ENCODE data around the gene SLC25A4.

The SLC25A4 gene

DNA sequence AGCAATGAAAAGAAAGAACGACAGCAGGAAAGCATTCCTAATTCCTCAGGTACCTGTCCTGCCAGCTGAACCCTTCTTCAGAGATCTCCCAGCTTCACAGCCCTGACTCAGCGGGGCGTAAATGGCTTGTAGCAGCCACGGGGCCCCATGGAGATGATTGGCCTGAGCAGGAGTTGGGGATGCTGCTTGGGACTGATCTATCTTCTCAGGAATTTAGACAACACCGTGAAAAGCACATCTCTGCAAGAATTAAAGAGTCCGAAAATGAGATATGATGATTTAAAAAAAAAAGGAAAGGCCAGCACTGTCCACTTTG is 22.5 kb upstream of the SLC25A4 start:
- no peak for DNase-seq (ENCODE audit: low read depth in 3 of 3)

DNA sequence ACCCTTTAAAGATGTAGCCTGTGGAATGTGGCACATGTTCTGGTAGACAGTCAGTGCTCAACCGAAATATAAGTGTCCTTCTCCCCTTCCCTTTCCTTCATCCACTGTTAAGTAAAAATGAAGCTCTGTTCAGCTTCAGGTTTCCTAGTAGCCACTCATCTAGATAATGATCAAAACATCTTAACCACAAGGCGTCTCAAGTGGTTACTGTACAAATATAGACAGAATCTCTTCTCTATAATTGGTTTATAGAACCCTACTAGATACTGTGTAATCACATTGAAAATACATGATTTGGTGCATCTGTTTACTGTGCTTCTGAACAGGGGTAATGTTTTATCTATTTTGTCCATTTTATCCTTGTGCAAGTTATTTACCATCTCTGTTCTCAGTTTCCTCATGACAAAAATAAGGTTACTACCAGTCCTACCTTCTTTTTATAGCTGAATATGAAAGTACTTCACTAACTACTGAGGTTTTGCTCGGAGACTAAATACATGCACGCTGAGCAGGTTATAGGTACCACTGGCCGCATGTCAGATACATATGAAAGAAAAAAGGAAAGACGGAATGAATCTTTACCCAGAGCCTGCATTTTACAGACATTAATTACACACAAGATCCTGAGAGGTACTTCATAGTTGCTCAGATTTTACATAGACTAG is 20.3 kb upstream of the SLC25A4 start:
- no peak for DNase-seq (ENCODE audit: low read depth in 3 of 3)

DNA sequence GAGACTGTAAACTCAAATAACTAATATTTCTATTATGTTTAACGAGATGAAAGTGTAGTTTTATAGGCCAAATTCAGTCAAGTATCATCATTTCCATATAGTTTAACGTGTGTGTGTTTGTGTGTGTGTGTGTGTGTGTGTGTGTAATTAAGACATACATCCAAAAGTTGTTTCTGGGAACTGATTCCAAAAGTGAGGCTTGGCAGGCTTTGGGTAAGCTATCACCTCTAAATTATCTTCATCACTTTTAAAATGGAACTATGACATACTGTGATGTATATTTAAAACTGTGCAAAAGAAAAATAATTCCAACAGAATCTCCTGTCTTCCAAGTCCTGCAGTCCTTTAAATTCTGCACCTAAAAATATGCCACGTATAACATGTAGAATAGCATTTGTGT is 19.1 kb upstream of the SLC25A4 start:
- DNase-seq (ENCODE audit: low read depth in 3 of 3): no peak

DNA sequence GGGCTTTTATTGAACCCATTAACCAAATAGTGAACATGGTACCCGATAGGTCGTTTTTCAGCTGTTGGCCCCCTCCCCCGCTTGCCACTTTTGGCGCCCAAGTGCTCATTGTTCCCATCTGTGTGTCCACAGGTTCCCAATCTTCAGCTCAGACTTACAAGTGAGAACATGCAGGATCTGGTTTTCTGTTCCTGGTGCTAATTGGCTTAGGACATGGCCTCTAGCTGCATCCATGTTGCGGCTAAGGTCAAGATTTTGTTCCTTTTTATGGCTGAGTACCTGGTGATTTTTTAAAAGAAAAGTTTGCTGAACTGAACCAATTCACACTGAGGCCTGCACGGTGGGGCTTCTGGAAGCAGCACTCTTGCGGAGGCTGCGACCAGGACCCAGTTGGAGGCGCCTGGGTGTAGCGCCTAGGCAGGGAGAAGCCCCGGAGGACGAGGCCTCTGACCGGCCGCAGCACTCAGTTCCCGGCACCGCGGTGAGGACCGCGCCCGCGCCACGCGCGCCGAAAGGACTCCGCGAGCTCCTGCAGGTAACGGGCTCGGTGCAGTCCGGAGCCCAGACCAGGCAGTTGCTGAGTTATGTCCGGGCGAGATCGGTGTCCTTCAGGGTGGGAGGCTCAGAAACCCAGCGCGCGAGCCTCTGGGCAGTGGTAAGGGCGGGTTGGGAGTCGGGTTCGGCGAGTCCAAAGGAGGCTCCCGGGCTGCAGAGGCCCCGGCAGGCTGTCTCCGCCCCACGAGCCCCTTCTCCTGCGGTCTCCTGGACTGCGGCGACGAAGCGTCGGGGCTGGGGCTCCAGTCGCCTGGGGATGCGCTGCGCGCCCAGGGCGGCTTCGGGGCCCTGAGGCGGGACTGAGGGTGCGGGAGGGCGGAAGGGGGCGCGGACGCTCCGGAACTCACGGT is 15.8 kb upstream of the SLC25A4 start:
- no peak for DNase-seq (ENCODE audit: low read depth in 3 of 3)

DNA sequence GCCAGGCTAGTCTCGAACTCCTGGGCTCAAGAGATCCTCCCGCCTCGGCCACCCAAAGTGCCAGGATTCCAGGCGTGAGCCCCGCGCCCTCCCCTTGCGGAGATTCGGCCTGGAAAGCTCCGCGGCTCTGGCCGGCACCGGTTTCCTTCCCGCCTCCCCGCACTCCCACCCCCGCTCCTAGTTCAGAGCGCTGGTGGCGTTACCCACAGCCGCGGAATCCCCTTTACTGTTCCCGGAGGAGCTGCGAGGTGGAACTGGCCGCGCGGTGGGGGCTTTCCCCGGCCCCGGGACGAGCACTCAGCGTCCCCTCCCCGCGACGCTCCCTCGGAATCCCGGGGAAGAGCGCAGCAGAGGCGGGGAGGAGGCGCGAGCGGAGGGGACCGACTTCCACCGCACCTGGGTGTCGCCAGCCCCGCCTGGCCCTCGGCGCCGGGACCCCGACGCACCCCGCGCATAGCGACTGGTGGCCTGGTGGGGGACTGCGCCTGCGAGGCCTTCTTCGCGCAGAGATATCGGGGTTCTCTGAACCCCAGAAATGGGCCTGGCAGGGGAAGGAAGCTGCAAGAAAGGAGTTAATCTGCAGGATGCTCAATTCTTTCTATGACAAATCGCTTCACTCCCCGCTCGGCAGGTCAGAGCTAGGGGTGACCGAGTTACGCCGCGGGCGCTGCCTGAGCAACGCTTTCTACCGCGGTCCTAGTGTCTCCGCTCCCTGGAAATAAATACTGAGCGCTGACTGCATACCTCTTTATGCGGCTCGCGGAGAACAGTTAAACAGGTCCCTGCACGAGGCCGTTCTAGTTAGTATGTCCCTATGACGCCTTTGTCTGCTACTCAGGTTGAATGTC is 14.6 kb upstream of the SLC25A4 start:
- no peak for DNase-seq (ENCODE audit: low read depth in 3 of 3)

DNA sequence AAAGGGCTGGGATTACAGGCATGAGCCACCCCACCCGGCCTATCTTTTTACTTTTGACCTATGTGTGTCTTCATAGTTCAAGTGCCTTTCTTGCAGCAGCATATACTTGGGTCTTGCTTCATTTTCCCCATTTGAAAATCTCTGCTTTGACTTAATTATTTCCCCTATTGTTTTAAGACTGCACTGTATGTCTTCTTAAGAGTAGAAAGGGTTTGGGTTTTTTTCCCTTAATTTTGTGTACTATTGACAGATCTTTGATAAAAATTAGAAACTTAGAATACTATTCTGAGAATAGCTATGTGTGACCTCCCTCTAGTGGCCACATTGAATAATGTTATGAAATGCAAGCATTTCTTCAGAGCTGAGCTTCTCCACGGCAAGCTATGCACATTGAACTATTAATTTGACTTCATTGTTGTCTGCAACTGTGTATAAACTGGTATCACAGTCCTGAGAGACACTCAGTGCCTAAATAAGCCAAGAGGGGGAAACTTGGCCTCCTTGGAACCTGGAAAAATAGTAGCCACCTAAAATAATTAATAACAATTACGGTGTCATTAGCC is 8.7 kb upstream of the SLC25A4 start:
- DNase-seq (ENCODE audit: low read depth in 3 of 3): no peak

DNA sequence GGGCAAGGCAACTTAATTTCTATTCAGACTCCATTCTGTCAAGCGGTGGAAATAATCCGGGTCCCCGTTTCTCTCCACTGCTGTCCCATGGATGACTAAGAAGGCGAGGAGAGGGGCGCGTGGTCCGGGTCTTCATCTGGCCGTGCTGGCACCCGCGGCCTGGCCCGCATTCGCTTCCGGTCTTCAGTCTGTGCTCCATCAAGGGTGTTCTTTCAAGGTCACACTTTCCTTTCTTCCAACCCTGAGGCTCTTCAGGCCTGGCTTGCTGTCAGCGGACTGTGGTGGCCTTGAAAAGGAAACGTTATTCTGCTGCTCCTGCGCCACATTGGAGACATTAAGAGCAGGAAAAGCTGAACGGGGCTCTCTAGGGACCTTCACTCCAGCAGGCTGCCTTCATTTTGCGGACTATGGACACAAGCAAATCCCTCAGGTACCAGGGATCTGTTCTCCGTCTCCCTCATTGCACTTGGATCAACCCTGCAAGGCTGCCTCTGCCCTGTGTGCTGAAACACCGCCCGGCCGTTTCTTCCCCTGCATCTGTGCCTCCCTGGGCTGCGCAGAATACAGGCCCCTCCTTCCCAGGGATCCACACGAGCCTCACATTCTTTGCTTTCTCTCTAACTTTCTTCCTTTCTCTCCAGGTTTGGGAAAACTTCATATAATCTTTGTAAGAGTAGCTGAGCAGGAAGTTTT is 5.7 kb upstream of the SLC25A4 start:
- DNase-seq (ENCODE audit: low read depth in 3 of 3): no peak

DNA sequence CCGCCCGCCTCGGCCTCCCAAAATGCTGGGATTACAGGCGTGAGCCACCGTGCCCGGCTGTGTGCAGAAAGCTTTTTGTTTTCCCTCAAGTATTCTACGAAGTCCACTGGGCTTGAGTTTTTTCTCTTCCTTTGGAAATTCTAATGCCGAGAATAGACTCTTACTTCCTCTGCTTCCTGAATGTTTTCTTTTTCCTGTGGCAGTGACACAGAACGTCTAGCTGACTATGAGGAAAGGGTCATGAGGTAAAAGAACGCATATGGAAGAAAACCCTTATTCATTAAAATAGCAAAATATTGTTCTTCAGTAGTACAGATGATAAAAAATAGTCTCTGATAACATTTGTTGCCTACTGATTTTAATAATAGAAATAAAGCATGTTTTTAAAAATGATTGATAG is 4.9 kb upstream of the SLC25A4 start:
- no peak for DNase-seq (ENCODE audit: low read depth in 3 of 3)

DNA sequence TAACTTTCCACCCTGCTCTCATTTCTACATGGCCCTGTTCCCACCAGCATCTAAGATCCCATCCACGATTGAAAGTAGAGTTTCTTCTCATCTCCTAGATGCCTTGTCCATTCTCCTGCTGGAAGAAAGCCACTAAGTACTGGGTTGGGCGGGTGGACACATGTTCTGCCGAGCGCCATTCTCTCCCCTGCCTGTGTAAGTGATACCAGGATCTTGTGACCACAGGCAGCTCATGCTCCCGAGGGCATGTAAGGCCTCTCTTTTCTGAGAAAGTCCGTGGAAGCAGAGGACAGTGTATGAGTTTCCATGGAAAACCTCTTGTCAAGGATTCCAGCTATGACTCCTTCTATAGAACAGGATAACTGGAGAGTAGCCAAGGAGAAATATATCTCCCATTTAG is 3.3 kb upstream of the SLC25A4 start:
- no peak for DNase-seq (ENCODE audit: low read depth in 3 of 3)

DNA sequence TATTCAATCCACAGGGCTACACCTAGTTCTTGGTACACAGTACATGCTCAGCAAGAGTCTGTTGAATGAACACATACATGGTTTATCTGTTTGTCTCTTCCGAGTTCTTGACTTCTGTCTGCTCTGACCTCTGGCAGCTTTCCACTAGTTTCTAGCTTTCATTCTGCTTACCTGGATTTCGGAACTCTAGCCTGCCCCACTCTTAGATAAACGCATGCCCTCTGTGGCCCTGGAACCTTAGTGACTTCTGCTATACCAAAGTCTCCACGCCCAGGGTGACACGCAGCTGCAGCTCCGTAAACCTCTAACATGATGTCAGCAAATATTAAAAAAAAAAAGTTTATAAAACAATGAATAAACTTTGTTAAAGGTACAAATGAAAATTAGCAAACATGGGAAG is 1.3 kb upstream of the SLC25A4 start:
- no peak for DNase-seq (ENCODE audit: low read depth in 3 of 3)

DNA sequence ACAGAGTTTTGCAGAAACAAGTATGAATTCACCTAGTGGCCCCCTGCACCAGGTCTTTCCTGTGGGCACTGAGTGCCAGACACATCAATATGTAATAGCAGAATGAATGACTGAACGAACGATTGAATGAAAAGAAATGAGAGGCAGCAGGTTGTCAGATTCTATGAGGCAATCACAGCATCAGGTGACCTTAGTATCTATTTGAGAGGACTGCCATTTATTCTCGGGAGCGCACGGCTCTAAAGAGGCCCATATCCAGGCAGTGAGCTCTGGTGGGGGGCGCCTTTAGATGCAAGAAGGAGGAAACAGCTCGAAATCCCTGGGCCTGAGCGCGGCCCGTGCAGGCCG is 528 bp upstream of the SLC25A4 start:
- no peak for DNase-seq (ENCODE audit: low read depth in 3 of 3)

DNA sequence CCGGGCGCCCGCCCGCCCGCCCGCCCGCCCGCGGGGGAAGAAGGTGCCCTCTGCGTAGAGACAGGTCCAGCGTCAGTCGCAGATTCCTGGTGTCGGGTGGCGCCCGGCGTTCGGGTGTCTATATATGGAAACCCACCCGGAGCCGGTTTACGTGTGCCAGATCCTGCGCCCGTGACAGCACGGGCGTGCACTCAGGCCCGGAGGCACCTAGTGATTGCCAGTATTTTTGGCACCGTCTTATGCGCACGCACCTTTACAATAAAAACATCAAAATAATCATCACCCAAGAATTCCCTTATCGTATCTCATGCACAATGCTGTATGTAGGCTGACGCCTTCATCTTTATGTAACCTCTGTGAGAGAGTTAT is 519 bp downstream of the SLC25A4 start:
- DNase-seq (ENCODE audit: low read depth in 3 of 3): no peak

DNA sequence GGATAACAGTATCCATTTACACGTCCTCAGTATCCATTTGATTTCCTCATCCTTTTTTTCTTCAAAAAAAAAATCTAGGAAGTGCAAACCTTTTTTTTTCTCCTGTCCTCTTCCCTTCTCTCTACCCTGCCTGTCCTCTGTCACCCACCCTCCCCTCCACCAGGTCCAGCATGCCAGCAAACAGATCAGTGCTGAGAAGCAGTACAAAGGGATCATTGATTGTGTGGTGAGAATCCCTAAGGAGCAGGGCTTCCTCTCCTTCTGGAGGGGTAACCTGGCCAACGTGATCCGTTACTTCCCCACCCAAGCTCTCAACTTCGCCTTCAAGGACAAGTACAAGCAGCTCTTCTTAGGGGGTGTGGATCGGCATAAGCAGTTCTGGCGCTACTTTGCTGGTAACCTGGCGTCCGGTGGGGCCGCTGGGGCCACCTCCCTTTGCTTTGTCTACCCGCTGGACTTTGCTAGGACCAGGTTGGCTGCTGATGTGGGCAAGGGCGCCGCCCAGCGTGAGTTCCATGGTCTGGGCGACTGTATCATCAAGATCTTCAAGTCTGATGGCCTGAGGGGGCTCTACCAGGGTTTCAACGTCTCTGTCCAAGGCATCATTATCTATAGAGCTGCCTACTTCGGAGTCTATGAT is 1.7 kb downstream of the SLC25A4 start:
- no peak for DNase-seq (ENCODE audit: low read depth in 3 of 3)

DNA sequence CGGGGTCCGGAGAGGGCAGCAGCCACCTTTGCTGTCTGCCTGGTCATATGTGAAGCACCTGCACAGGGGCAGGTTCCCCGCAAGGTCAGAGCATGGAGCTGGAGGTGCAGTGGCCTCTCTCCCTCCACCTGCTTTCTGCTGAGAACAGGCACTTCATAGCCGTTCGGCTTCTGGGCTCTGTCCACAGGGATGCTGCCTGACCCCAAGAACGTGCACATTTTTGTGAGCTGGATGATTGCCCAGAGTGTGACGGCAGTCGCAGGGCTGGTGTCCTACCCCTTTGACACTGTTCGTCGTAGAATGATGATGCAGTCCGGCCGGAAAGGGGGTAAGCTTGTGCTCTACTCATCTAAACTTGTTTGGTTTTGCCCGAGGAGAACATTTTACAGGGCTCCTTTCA is 2.5 kb downstream of the SLC25A4 start:
- DNase-seq (ENCODE audit: low read depth in 3 of 3): no peak

DNA sequence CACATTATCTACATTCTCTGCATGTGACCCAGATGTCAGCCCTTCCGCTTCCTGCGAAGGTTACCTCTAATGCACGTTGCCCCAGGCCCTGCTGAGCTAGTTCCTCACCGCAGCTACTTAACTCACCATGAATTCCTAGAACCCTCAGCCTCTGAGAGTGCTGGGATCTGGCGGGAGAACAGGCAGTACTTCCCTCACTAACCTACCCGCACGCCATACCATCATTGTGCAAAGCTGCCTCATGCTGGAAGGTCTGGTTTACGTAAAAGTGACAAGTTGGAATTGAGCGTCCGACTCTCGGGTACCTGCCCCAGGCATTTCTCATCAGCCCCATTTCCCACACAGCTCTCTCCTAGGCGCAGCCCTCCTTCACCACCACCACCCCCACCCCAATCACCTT is 6.3 kb downstream of the SLC25A4 start:
- no peak for DNase-seq (ENCODE audit: low read depth in 3 of 3)

DNA sequence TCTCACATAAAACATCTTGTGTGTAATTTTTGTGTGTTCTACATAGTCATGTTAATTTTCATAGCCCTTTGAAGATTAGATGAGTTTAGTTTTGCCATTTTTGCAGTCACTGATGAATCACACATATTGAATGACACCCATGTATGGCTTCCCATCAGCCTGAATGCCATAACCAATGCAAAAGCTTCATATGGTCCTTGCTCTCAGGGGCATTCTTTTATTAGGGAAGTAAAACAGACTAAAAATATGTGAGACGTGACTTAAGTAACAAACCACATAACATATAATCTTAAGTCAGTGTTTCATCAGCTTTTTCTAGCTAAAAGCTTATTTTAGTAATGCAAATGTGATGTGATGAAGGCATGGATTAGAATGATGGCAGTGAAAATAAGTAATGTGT is 8.2 kb downstream of the SLC25A4 start:
- no peak for DNase-seq (ENCODE audit: low read depth in 3 of 3)

DNA sequence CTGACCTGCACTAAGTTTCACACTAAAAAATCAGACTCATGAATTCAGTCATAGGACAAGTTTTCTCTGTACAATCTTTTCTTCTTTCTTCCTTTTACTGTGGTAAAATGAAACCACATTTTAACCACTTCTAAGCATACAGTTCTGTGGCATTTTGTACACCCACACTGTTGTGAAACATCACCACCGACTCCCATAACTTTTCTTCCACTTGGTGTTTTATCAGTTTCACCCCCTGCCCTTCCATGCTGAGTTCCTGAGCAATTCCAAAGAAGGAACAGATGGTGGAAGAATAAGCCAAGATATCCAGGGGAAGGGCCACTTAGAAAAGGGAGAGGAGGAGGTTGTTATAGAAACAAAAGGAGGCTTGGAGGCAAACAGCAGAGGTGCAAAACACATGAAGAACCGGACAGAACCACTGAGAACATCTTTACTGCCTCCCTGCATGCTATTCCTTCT is 22.6 kb downstream of the SLC25A4 start:
- DNase-seq (ENCODE audit: low read depth in 3 of 3): no peak

DNA sequence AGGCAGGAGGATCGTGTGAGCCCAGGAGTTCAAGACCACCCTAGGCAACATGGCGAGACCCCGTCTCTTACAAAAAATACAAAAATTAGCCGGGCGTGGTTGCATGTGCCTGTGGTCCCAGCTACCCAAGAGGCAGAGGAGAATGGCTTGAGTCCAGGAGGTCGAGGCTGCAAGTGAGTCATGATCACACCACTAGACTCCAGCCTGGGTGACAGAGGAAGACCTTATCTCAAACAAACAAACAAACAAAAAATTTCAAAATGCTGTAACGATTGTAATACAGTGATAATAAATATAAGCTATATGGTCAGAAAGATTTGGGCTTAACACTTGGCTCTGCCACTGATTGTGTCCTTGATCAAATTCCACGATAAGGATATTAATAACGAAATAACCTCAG is 24.2 kb downstream of the SLC25A4 start:
- no peak for DNase-seq (ENCODE audit: low read depth in 3 of 3)

DNA sequence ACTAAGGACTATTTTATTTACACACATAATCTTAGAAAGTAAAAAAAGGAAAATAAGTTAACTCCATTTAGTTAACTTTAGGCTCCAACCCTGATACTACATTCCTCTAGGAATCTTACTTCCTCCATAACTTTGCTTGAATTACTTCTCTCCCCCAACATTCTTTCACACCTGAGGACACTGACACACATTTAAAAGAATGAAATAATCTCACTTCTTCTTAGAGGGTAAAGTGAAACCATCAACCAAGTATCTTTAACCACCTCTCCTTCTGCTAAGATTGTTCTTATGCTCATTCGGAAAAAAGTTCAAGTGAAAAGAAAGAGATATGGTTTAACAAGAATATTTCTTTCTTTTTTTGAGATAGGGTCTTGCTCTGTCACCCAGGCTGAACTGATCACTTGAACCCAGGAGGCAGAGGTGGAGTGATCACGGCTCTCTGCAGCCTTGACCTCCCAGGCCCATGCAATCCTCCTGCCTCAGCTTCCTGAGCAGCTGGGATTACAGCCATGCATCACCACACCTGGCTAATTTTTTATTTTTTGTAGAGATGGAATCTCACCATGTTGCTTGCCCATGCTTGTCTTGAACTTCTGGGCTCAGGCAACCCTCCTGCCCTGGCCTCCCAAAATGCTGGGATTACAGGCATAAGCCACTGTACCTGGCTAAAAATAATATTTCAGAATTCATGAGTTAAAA is 28.5 kb downstream of the SLC25A4 start:
- DNase-seq (ENCODE audit: low read depth in 3 of 3): no peak

DNA sequence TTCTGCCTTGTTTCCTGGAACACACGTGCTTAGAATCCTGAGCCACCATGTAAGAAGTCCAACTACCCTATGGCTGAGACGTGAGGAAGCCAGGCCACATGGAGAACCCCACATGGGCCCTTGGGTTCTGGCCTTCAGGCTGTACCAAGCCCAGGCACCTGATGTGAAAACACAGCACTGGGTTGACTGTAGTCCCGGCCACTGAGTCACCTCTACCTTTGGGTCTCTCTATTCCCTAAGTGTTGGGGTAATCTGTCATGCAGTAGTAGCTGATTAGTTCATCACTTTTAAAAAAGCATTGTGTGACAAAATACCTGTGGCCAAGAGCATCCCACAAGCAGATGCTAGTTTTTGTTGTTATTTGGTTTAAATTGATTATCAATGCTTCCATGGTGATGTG is 36.4 kb downstream of the SLC25A4 start:
- DNase-seq (ENCODE audit: low read depth in 3 of 3): no peak

DNA sequence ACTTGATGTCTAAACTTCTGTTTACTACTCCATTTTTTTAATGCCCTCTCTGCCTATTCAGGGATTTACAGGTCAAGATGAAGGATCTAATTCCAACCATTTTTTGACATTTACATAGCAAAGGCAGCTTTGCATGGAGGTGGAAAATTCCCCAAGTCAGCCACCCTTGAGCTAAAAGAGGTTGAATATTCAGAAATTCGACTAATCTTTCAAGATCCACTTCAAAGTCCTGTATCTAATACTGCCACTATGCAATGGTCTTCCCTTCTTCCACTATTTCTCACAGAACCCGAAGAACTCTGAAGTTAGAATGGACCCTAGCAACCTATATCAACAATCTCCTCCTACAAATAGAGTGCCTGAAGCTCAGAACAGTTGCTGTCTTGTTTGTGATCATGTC is 39.2 kb downstream of the SLC25A4 start:
- DNase-seq (ENCODE audit: low read depth in 3 of 3): no peak
